Uterus (tissue), 2 donors: ENCODE data around the gene SAMMSON.

ENCODE experiments used
- CTCF ChIP-seq, 4 experiments: fragments of 200-600 bp in 2 of 4; fragments of 450-650 bp in 2 of 4; sonication (generic) in 2 of 4; IDR thresholded peaks; one replicate each; pipeline ENCODE4 v1.5.1; 2016 to 2019; ENCODE audit warnings: antibody characterized with exemption in 4 of 4, mild to moderate bottlenecking in 2 of 4, moderate library complexity in 1 of 4
- POLR2A ChIP-seq, 2 donors: fragments of 450-650 bp; IDR thresholded peaks; one replicate each; pipeline ENCODE4 v1.6.1; 2016; ENCODE audit warnings: antibody characterized with exemption in 2 of 2, mild to moderate bottlenecking in 1 of 2, moderate library complexity in 1 of 2

GRCh38 chr3:70108546-70108945 is 109.0 kb downstream of the SAMMSON start:
- TF ChIP-seq CTCF (IDR thresholded peaks at IDR 0.05) (no peak), POLR2A (IDR thresholded peaks at IDR 0.05) (no peak)
